ENCODE measurements around the gene GRM2.

DNA sequence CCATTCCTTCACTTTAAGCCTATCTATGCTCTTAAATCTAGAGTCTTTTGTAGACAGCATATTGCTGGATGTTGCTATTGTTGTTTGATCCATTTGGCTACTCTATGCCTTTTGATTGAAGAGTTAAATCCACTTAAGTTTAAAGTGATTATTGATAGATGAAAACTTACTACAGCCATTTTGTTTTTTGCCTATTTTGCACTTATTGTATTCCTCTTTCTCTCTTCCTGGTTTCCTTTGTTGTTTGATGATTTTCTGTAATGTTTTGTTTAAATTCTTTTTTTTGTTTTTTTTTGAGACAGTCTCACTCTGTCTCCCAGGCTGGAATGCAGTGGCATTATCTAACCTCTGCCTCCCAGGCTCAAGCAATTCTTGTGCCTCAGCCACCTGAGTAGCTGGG, 52.3 kb downstream of the GRM2 start:
- TF ChIP-seq, protein P1, sequence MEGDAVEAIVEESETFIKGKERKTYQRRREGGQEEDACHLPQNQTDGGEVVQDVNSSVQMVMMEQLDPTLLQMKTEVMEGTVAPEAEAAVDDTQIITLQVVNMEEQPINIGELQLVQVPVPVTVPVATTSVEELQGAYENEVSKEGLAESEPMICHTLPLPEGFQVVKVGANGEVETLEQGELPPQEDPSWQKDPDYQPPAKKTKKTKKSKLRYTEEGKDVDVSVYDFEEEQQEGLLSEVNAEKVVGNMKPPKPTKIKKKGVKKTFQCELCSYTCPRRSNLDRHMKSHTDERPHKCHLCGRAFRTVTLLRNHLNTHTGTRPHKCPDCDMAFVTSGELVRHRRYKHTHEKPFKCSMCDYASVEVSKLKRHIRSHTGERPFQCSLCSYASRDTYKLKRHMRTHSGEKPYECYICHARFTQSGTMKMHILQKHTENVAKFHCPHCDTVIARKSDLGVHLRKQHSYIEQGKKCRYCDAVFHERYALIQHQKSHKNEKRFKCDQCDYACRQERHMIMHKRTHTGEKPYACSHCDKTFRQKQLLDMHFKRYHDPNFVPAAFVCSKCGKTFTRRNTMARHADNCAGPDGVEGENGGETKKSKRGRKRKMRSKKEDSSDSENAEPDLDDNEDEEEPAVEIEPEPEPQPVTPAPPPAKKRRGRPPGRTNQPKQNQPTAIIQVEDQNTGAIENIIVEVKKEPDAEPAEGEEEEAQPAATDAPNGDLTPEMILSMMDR (IDR thresholded peaks at IDR 0.05; ENCODE audit: borderline replicate concordance, extremely low read depth, low read length, poor library complexity, severe bottlenecking), result no peak
- no peak for TF ChIP-seq EZH2 (IDR thresholded peaks at IDR 0.05; ENCODE audit: borderline replicate concordance, low read depth, low read length, severe bottlenecking)

All from DND-41 (cell line).